GM21360 (cell line): ENCODE results near the gene TF.

Source experiments
- ATAC-seq: cut with Tn5 transposase; IDR thresholded peaks from one replicate; pipeline ENCODE4 v1.9.1; 2021; ENCODE audit warnings: mild to moderate bottlenecking, moderate library complexity; ENCODE audit not compliant: unreplicated experiment

TF gene

DNA sequence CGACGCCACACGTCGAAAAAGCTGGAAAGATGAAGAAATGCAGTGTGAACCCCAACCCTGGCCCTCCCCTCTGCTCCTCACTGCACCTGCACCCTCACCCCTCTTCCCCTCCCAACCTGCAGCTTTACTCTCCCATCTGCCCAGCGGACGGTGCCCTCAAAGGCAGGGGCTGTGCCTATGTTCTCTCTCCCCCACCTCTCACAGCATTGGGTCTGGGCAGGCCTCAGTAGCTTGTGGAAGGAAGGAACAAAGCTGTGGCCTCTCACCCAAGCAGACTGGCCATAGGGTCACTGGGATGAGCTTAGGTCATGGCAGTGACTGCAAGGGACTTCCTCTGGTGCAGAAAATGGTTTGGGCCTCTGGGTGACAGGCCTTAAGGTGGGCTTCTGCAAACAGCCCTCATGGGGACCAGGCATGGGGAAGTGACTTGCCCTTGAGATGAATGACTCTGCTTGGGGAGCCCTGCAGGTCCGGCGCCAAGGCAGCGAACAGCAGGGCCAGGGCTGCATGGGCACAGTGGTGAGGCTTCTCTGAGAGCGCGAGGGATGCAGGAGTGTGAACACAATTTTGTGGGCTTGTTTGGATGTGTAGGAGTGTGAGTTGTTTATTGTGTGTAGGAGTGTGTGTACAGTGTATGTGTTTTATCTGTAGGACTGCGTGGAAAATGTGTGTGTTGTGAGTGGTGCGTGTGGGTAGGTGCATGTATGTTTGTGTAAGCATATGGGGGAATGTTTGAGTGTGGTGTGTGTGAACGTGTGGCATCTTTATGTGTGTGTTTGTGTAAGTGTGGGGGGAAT is 88.6 kb downstream of the TF start:
- ATAC-seq = no peak

DNA sequence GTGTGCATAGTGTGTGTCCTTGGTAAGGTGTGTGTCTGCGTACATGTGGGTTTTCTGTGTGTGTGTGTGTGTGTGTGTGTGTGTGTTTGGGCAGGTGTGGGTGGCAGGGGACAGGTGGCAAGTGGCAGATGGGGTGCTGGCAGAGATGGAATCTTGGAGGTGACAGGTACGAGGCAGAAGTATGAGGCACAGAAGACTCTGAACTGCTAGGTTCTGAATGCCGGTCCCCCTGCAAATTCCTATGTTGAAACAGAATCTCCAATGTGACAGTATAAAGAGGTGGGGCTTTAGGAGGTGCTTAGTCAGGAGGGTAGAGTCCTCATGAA is 89.2 kb downstream of the TF start:
- no peak for ATAC-seq

GRCh38 chr3:133835961-133836360 is 89.8 kb downstream of the TF start:
- no peak for ATAC-seq

- no peak for ATAC-seq
These were observed 90.4 kb downstream of the TF start for GRCh38 chr3:133836497-133837158.

- no peak for ATAC-seq
These were observed 91.5 kb downstream of the TF start for GRCh38 chr3:133837487-133838295.

DNA sequence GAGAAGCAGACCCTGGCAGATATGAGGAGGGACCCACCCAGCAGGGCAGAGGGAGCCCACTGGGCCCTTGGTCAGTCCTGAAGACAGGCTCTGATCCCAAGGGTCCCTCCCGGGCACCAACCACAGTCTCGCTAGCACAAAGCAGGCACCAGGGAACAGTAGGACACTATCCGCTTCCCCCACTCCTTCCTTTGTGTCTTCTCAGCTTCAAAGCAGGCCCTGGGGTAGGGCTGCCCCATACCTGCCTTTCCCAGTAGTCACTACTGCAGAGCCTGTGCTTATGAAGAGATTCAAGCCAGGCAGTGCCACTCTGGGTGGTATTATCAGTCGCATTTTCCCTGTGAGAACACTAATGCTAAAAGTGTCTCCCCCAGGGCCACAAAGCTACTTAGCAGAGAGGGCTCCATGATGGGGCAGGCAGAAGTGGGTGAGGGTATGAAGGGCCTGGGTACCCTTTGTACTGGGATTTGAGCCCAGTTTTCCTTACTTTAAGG is 92.2 kb downstream of the TF start:
- ATAC-seq = no peak

GRCh38 chr3:133838916-133839800 is 93.0 kb downstream of the TF start:
- no peak for ATAC-seq

DNA sequence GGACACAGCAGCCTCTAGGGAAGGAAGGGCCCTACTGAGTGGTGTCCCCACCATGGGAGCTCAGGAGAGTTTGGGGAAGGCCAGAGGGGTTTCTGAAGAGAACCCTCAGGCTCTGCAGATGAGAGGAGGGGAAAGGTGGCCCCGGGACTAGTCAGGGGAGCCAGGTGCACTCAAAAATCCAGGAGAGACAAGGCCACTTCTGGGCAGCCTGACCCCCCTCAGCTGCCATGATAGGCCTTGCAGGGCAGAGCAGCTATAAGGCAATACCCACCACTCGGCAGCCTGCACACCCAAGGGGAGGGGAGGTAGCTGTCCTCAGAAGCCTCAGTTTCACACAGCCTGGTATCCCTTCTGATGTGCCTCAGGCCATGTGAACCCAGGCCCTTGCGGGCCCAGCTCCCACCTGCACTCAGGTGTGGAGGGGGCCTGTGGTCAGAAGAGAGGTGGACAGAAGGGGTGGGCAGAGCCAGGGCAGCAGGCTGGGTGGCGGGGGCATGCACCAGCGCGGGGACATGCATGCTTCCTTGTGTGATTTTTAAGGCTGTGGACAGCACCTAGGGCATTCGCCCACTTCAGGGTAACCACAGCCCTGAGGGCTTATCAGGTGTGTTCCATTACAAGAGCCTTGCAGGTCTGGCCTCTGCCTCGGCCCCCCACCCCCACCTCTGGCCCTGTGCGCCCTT is 94.0 kb downstream of the TF start:
- ATAC-seq = no peak

DNA sequence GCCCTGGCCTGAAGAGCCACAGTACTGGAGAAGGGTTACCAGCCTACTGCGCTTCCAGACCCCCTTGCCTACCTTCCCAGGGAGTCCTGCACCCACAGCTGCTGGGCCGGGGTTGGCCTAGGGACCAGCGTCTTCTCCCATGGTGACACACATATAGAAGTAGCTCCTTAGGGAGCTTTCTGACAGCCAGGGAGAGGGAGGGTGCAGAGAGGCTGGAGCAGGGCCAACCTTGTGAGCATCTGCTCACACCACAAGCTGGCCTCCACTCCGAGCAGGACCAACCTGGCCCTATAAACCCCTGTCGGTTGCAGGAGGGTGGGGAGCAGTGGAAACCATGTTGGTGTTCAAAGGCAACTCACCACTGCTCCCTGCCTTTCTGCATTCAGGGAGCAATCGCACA is 94.6 kb downstream of the TF start:
- no peak for ATAC-seq

DNA sequence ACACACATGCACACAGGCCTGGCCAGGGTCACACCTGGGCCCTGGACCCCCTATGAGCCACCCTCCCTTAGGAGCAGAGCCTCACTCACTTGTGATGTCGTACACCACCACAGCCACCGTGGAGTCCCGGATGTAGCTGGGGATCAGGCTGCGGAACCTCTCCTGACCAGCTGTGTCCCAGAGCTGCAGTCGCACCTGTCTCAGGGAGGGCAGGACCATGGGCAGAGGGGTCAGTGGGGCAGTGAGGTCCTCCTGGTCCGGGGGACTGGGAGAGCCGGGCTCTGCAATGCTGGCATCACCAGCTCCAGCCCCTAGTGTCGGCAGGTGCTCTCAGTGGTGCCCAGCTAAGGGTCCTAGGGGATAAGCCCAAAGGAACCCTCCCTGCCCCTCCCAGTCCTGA is 95.0 kb downstream of the TF start:
- ATAC-seq = no peak

DNA sequence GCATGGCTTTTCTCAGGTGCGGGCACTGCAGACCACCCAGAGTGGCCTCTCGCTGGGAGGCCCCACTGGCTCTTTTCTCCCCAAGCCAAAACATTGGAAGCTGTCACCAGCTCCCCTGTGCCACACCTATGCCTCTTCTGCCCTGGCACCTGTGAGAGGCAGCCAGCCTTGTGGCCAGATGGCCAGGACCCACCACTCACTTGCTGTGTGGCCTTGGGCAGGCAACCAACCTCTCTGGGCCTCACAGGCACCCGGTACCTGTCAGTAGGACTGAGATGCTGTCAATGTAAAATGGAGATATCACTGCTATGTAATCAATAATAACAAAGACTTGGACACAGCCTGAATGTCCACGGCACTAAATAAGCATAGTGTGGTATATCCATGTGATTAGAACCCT is 96.0 kb downstream of the TF start:
- no peak for ATAC-seq

DNA sequence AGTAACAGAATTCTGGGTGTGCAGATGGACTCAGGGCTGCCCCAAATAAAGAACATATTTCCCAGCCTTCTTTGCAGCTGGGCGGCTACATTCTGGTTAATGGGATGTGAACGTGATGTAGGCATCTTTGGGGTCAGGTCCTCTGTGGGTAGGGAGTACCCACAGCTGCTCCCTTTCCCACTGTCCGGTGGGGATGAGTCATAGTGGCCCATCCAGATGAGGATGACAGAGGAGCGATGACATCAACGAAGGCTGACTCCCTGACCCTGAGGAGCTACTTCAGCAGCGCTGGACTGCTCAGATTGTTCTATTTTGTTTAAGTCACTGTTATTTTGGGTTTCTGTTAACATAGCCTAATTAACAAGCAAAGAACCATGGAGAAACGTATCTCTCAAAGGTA is 97.4 kb downstream of the TF start:
- ATAC-seq = no peak

DNA sequence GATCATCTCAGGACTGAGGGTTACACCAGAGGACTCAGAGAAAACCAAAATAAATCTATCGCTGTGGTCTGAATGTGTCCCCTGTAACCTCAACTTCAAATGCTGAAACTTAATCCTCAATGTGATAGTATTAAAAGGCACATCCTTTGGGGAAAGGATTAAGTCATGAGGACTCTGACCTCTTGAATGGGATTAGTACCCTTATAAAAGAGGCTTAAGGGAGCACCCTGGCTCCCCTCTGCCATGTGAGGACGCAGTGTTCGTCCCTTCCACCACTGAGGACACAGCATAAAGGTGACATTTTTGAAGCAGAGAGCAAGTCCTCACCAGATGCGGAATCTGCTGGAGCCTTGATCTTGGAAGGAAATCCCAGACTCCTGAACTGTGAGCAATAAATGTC is 98.9 kb downstream of the TF start:
- ATAC-seq = no peak
